Omental fat pad (tissue), 4 donors: ENCODE data around the gene ABCA12. TPM values are rescaled to one million over a fixed set of nuclear protein-coding genes. Genes with fewer than 3 reads are reported as not detected.
"Not testable (repeated sequence)": the region's sequence is repeated elsewhere in the genome, so short reads cannot be mapped to it uniquely, and the experiment has no call there.

Experiments used
- ATAC-seq: fragments of 150-250 bp; one replicate; pipeline ENCODE4 v1.9.1; 2016; ENCODE audit warnings: mild to moderate bottlenecking, moderate library complexity; ENCODE audit not compliant: low FRiP score
- DNase-seq: peaks from one replicate; pipeline ENCODE4 v3.0.0-alpha.2; 2019; ENCODE audit warnings: low spot score
- total RNA-seq, 4 donors: library from RNA; depleted of rRNA; stranded (reverse); fragments of >200 nt; gene quantifications; one replicate each; pipeline ENCODE4 v1.1.0, GENCODE V29; 2016
- TF ChIP-seq, protein P1 (sequence below), 3 donors: fragments of 450-650 bp; IDR thresholded peaks; one replicate each; pipeline ENCODE4 v1.5.1; 2016 to 2017; ENCODE audit warnings: antibody characterized with exemption in 3 of 3, mild to moderate bottlenecking in 3 of 3, moderate library complexity in 2 of 3

The ABCA12 gene, protein sequence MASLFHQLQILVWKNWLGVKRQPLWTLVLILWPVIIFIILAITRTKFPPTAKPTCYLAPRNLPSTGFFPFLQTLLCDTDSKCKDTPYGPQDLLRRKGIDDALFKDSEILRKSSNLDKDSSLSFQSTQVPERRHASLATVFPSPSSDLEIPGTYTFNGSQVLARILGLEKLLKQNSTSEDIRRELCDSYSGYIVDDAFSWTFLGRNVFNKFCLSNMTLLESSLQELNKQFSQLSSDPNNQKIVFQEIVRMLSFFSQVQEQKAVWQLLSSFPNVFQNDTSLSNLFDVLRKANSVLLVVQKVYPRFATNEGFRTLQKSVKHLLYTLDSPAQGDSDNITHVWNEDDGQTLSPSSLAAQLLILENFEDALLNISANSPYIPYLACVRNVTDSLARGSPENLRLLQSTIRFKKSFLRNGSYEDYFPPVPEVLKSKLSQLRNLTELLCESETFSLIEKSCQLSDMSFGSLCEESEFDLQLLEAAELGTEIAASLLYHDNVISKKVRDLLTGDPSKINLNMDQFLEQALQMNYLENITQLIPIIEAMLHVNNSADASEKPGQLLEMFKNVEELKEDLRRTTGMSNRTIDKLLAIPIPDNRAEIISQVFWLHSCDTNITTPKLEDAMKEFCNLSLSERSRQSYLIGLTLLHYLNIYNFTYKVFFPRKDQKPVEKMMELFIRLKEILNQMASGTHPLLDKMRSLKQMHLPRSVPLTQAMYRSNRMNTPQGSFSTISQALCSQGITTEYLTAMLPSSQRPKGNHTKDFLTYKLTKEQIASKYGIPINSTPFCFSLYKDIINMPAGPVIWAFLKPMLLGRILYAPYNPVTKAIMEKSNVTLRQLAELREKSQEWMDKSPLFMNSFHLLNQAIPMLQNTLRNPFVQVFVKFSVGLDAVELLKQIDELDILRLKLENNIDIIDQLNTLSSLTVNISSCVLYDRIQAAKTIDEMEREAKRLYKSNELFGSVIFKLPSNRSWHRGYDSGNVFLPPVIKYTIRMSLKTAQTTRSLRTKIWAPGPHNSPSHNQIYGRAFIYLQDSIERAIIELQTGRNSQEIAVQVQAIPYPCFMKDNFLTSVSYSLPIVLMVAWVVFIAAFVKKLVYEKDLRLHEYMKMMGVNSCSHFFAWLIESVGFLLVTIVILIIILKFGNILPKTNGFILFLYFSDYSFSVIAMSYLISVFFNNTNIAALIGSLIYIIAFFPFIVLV (N-terminal part only)
- total RNA-seq, result not detected

DNA sequence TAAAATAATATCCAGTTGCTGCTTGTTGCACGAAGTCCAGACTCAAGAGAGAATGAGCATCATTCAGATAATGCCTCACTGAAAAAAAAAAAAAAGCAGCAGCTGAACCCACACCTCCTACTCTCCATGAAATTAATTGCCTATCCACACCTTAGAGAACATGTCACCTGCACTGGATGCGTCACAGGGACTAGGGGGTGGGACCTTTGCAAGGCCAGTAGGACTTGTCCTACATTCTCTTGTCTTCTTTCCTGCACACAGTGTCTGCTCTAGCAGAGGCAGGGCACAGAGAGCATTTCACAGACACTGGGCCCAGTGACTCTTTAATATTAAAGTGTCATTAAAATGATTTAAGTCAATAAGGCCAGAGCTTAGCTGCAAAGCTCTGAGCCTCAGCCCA lies at the start of gene ABCA12:
TSS of gene ABCA12 (minus strand) at position 148 of the 400 bp plus-strand sequence. CDS start 418 bp downstream, outside the sequence.
- DNase-seq (no peak), ATAC-seq (no peak)
- TF ChIP-seq, protein P1, sequence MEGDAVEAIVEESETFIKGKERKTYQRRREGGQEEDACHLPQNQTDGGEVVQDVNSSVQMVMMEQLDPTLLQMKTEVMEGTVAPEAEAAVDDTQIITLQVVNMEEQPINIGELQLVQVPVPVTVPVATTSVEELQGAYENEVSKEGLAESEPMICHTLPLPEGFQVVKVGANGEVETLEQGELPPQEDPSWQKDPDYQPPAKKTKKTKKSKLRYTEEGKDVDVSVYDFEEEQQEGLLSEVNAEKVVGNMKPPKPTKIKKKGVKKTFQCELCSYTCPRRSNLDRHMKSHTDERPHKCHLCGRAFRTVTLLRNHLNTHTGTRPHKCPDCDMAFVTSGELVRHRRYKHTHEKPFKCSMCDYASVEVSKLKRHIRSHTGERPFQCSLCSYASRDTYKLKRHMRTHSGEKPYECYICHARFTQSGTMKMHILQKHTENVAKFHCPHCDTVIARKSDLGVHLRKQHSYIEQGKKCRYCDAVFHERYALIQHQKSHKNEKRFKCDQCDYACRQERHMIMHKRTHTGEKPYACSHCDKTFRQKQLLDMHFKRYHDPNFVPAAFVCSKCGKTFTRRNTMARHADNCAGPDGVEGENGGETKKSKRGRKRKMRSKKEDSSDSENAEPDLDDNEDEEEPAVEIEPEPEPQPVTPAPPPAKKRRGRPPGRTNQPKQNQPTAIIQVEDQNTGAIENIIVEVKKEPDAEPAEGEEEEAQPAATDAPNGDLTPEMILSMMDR (IDR thresholded peaks at IDR 0.05), result no peak

DNA sequence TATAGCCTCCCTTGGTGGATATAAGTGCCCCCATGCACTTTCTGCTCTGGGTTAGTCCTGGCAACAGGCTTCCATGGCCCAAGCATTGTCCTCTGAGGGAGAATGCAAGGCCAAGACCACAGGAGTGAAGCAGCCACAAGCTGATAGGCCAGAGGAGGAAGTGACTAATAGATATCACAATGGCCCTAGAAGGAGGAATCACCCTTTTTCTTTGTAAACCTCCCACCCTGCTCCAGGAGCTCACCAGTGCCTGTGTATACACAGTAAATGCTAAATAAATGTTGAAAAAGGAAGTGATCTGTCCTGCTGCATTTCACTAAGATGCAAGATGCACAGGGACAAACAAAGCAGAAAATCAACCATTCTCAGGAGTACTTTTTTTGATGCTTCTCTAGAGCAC lies 49.7 kb upstream of the ABCA12 start:
- TF ChIP-seq, protein P1 (IDR thresholded peaks at IDR 0.05), result no peak
- ATAC-seq (no peak), DNase-seq (no peak)

DNA sequence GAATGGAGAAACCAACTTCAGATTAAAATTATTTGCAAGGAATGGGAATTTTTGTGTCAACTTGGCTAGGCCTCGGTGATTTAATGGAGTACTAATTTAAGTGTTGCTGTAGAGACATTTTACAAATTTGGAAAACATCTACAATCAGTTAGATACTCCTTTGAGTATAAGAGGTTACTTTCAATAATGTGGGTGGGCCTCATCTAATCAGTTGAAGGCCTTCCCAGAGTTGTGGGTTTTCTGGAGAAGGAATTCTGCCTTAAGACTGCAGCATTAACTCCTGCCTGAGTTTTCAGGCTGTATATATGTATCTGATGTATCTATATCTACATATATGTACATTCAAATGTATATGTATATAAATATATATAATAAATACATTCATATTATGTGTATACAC lies 47.6 kb upstream of the ABCA12 start:
- TF ChIP-seq, protein P1 (IDR thresholded peaks at IDR 0.05), result no peak
- ATAC-seq (no peak), DNase-seq (no peak)

DNA sequence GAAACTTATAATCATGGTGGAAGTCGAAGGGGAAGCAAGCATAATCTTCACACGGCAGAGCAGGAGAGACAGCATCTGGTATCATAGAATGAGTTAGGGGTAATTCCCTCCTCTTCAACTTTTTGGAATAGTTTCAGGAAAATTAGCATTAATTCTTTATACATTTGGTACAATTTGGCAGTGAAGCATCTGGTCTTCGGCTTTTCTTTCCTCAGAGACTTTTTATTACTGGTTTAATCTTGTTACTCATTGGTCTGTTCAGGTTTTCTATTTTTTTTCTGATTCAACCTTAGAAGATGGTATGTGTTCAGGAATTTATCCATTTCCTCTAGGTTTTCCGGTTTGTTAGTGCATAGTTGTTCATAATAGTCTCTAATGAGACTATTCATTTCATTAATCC lies 39.7 kb upstream of the ABCA12 start:
- DNase-seq (no peak), ATAC-seq (no peak)
- TF ChIP-seq, protein P1 (IDR thresholded peaks at IDR 0.05), result no peak

DNA sequence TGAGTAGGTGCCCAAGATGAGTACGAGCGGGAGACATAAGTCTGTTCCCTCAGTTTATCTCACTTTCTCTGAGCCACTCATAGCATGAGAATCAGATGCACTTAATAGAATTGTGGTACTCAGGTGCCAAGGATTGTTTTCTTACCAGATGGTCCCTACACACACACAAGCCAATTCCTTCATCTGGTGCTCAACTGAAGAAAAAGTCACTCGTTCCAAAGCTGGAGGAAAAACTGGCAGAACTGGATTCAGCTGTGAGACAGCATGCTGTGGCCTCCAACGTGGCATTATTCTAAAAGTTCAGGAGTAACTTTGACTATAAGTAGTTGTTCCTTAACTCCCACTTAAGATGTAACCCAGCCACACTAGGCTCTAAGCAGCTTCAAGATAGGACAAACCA lies 33.4 kb upstream of the ABCA12 start:
- TF ChIP-seq, protein P1 (IDR thresholded peaks at IDR 0.05), result no peak
- no peak for ATAC-seq

DNA sequence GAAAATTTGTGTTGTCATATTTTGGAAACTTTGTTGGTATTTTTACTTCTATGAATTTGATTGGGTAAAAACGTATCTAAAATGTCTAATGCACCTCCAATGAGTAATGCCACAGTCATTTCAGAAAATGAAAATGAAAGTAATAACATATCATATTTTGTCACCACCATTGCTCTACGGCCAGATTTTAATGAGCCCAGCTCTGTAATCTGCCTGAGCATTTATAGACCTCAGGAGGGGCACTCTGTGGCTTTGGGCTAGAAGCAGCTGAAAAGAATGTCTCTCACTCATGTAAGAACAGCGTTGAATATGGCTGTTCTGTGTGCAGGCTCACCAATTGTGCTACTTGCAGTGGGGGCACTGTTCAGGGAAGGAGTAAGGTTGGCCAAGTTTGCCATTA lies 32.7 kb upstream of the ABCA12 start:
- ATAC-seq, result no peak

More for the DNA sequence above, 33.4 kb upstream of the ABCA12 start:
- DNase-seq, result no peak

DNA sequence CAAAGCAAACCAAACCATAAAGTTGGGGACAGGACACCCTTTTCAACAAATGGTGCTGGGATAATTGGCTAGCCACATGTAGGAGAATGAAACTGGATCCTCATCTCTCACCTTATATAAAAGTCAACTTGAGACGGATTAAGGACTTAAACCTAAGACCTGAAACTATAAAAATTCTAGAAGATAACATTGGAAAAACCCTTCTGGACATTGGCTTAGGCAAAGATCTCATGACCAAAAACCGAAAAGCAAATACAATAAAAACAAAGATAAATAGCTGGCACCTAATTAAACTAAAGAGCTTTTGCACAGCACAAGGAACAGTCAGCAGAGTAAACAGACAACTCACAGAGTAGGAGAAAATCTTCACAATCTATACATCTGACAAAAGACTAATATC lies 28.1 kb upstream of the ABCA12 start:
- DNase-seq, ATAC-seq: not testable (repeated sequence)

More for the DNA sequence above, 32.7 kb upstream of the ABCA12 start:
- no peak for DNase-seq
- TF ChIP-seq, protein P1 (IDR thresholded peaks at IDR 0.05), result no peak

DNA sequence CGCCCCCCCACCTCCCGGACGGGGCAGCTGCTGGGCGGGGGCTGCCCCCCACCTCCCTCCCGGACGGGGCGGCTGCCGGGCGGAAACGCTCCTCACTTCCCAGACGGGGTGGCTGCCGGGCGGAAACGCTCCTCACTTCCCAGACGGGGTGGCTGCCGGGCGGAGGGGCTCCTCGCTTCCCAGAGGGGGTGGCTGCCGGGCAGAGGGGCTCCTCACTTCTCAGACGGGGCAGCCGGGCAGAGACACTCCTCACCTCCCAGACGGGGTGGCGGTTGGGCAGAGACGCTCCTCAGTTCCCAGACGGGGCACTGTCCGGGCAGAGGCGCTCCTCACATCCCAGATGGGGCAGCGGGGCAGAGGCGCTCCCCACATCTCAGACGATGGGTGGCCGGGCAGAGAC lies 24.9 kb upstream of the ABCA12 start:
- not testable (repeated sequence) for ATAC-seq, DNase-seq
